HepG2 (cell line): Measurements from ENCODE around the gene GNG7. TPM values are rescaled to one million over a fixed set of nuclear protein-coding genes. Genes with fewer than 3 reads are reported as not detected.
A peak's percentile ranks its signal among the peaks of the same experiment; 100 is the strongest.

Experiments
- ATF4 ChIP-seq, 2 experiments: fragments of 450-650 bp in 1 of 2; sonication (generic) in 1 of 2; formaldehyde crosslinking; IDR thresholded peaks; 2 replicates each; pipeline versions ENCODE4 v1.5.0 to v1.8.0; 2020 to 2022; ENCODE audit warnings: mild to moderate bottlenecking in 1 of 2, missing genetic modification reagents in 1 of 2
- NFKBIZ ChIP-seq: IDR thresholded peaks from 2 replicates; pipeline ENCODE4 v1.6.1; 2018; ENCODE audit warnings: missing genetic modification reagents, missing compliant biosample characterization
- RAD21 ChIP-seq: fragments of 450-650 bp; formaldehyde crosslinking; IDR thresholded peaks from 2 replicates; pipeline ENCODE4 v1.5.0; 2020; ENCODE audit warnings: mild to moderate bottlenecking
- RFX5 ChIP-seq: IDR thresholded peaks from 2 replicates; pipeline ENCODE4 v1.6.1; 2011; ENCODE audit warnings: low read depth, low read length, improper control_type of control experiment
- SNAPC4 ChIP-seq: sonication (generic); formaldehyde crosslinking; IDR thresholded peaks from 2 replicates; pipeline ENCODE4 v1.4.0; 2020; ENCODE audit warnings: mild to moderate bottlenecking, missing genetic modification reagents
- SRF ChIP-seq: IDR thresholded peaks from 2 replicates; pipeline ENCODE4 v1.6.1; 2011; ENCODE audit warnings: mild to moderate bottlenecking, low read depth, low read length, moderate library complexity
- THYN1 ChIP-seq: sonication (generic); formaldehyde crosslinking; IDR thresholded peaks from 2 replicates; pipeline ENCODE4 v1.8.1; 2023; ENCODE audit warnings: low read depth, mild to moderate bottlenecking, moderate library complexity, missing genetic modification reagents, borderline replicate concordance
- ZBTB44 ChIP-seq: sonication (generic); formaldehyde crosslinking; IDR thresholded peaks from 2 replicates; pipeline ENCODE4 v1.4.0; 2020; ENCODE audit warnings: missing genetic modification reagents
- ZNF234 ChIP-seq: sonication (generic); formaldehyde crosslinking; conservative IDR thresholded peaks from 2 replicates; pipeline ENCODE4 v1.5.1; 2020; ENCODE audit warnings: mild to moderate bottlenecking, missing genetic modification reagents
- ZNF512 ChIP-seq: sonication (generic); formaldehyde crosslinking; IDR thresholded peaks from 2 replicates; pipeline ENCODE4 v1.4.0; 2020; ENCODE audit warnings: mild to moderate bottlenecking, missing genetic modification reagents
- ZNF616 ChIP-seq: sonication (generic); formaldehyde crosslinking; IDR thresholded peaks from 2 replicates; pipeline ENCODE4 v1.5.0; 2020; ENCODE audit warnings: low read depth, mild to moderate bottlenecking, missing genetic modification reagents
- ZNF646 ChIP-seq: sonication (generic); formaldehyde crosslinking; IDR thresholded peaks from 2 replicates; pipeline ENCODE4 v1.9.0; 2021; ENCODE audit warnings: mild to moderate bottlenecking, missing genetic modification reagents
- polyA plus RNA-seq, 8 experiments: library from polyadenylated mRNA; depleted of rRNA in 3 of 8; stranded (reverse) in 7 of 8; unstranded in 1 of 8; fragments of >200 nt; fragmentation: Illumina TruSeq in 4 of 8; extraction: Trizol in 4 of 8; gene quantifications; 2 replicates each; pipeline versions ENCODE4 v1.2.1 to v1.2.3, GENCODE V29; 2011 to 2016; ENCODE audit warnings: low read depth in 4 of 8, missing spikeins in 1 of 8, mixed read lengths in 1 of 8; ENCODE audit not compliant: insufficient read depth in 1 of 8
- total RNA-seq, 5 experiments: library from RNA; depleted of rRNA; stranded (reverse); fragments of >200 nt; fragmentation: Illumina TruSeq; extraction: Trizol; gene quantifications; 2 replicates each; pipeline ENCODE4 v1.2.3, GENCODE V29; 2016; ENCODE audit warnings: low read depth in 1 of 5

GNG7 gene
- total and polyA plus RNA-seq, 2 of the 13 experiments (the other 11 are each of a cell fraction or from before 2014, with no cell fraction given): 1.4 to 3.3 TPM

- no peak for TF ChIP-seq ZNF646 (CRISPR knock-in tag)
- TF ChIP-seq SRF: no peak
- no peak for TF ChIP-seq RFX5
- TF ChIP-seq ZNF234 (CRISPR knock-in tag): no peak
- TF ChIP-seq ZBTB44 (CRISPR knock-in tag): no peak
- TF ChIP-seq ZNF616 (CRISPR knock-in tag): no peak
- no peak for TF ChIP-seq NFKBIZ (CRISPR knock-in tag)
- no peak for TF ChIP-seq ATF4 (CRISPR knock-in tag; IDR thresholded peaks at IDR 0.05)
- TF ChIP-seq ZNF512 (CRISPR knock-in tag): peak; percentile 45
- no peak for TF ChIP-seq SNAPC4 (CRISPR knock-in tag)
- no peak for TF ChIP-seq THYN1 (CRISPR knock-in tag)
- TF ChIP-seq RAD21 (CRISPR knock-in tag): no peak
Observed at GRCh38 chr19:2602391-2603181, 99.9 kb downstream of the GNG7 start (continued).
